C4-2B (cell line): ENCODE data around the gene CRY1.

ENCODE experiments used
- ZFX ChIP-seq: fragments of 450-650 bp; IDR thresholded peaks from 2 replicates; pipeline ENCODE4 v1.6.1; 2017
- TF ChIP-seq, protein P1 (sequence below): fragments of 450-650 bp; conservative IDR thresholded peaks from 2 replicates; pipeline ENCODE4 v1.5.1; 2017; ENCODE audit warnings: mild to moderate bottlenecking

- TF ChIP-seq, protein P1, sequence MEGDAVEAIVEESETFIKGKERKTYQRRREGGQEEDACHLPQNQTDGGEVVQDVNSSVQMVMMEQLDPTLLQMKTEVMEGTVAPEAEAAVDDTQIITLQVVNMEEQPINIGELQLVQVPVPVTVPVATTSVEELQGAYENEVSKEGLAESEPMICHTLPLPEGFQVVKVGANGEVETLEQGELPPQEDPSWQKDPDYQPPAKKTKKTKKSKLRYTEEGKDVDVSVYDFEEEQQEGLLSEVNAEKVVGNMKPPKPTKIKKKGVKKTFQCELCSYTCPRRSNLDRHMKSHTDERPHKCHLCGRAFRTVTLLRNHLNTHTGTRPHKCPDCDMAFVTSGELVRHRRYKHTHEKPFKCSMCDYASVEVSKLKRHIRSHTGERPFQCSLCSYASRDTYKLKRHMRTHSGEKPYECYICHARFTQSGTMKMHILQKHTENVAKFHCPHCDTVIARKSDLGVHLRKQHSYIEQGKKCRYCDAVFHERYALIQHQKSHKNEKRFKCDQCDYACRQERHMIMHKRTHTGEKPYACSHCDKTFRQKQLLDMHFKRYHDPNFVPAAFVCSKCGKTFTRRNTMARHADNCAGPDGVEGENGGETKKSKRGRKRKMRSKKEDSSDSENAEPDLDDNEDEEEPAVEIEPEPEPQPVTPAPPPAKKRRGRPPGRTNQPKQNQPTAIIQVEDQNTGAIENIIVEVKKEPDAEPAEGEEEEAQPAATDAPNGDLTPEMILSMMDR, result no peak
- no peak for TF ChIP-seq ZFX
Observed at GRCh38 chr12:106964526-106964925, 128.8 kb downstream of the CRY1 start.
